CMK (cell line): Measurements from ENCODE around the gene TMEM269.

Experiments used
- DNase-seq: peaks from one replicate; pipeline ENCODE4 v3.0.0-alpha.2; 2010; ENCODE audit warnings: low read depth

The TMEM269 gene

DNA sequence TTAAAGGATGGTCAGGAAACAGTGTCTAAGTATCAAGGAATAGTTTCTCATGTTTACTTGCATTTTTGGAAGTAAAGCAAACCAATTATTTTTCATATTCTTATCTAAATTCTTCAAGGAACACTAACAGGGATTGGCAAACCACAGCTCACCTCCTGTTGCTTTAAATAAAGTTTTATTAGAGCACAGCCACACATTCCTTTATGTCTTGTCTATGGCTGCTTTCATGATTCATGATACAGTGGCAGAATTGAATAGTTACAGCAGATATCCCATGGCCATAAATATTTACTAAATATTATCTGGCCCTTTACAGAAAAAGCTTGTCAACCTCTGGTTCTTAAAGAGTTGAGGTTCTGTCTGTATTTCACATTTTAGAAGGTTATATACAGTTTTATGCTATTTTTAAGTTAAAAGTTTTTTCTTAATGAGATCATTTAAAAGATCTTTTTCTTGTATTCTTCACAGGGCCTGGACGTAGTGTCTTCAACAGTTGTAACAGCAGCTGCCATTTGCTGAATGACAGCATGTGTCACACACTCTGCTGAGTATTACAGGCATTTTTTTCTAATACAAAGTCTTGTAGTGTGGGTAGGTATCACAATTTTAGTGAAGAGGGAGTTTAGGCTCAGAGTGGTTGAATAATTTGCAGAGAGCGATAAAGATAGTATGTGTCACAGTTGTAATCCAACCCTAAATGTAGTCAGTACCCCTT lies 64.2 kb downstream of the TMEM269 start:
- DNase-seq = no peak

DNA sequence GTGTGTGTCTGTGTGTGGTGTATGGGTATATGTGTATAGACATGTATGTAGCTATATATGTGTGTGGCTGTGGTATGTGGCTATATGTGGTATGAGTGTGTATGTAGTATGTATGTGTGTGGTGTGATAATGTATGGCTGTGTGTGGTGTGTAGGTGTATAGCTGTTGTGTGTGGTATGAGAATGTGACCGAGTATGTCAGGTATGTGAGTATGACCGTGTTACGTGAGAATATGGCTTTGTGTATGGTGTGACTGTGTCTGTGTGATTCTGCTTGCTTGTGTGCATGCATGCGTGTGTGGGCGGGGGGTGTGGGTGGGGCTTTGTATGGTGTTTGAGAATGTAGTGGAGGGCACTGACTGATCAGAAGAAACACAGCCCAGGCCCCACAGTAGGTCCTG lies 65.2 kb downstream of the TMEM269 start:
- no peak for DNase-seq
